HepG2 (cell line): ENCODE results near the gene ZDHHC9. TPM values are rescaled to one million over a fixed set of nuclear protein-coding genes. Genes with fewer than 3 reads are reported as not detected.

Source experiments
- ARNT2 ChIP-seq: sonication (generic); formaldehyde crosslinking; IDR thresholded peaks from 2 replicates; pipeline ENCODE4 v1.8.0; 2022; ENCODE audit warnings: mild to moderate bottlenecking, low read depth, missing genetic modification reagents, moderate library complexity
- ATF1 ChIP-seq: IDR thresholded peaks from 2 replicates; pipeline ENCODE4 v1.6.1; 2016; ENCODE audit warnings: mild to moderate bottlenecking, control low read depth
- CENPT ChIP-seq: sonication (generic); formaldehyde crosslinking; IDR thresholded peaks from 2 replicates; pipeline ENCODE4 v1.8.0; 2022; ENCODE audit warnings: low read depth, mild to moderate bottlenecking, moderate library complexity, missing genetic modification reagents
- ELF3 ChIP-seq: IDR thresholded peaks from 2 replicates; pipeline ENCODE4 v1.6.1; 2016; ENCODE audit warnings: missing genetic modification reagents, missing compliant biosample characterization
- FOXA1 ChIP-seq, 2 experiments: fragments of 450-650 bp in 1 of 2; sonication (generic) in 1 of 2; formaldehyde crosslinking in 1 of 2; IDR thresholded peaks; 2 replicates each; pipeline versions ENCODE4 v1.4.0 to v1.6.1; 2016 to 2020; ENCODE audit warnings: missing genetic modification reagents in 1 of 2
- GTF3A ChIP-seq: sonication (generic); formaldehyde crosslinking; conservative IDR thresholded peaks from 2 replicates; pipeline ENCODE4 v1.4.0; 2020; ENCODE audit warnings: mild to moderate bottlenecking, missing genetic modification reagents
- HIVEP1 ChIP-seq: sonication (generic); formaldehyde crosslinking; IDR thresholded peaks from 2 replicates; pipeline ENCODE4 v1.4.0; 2020; ENCODE audit warnings: mild to moderate bottlenecking, missing genetic modification reagents
- KDM5B ChIP-seq: sonication (generic); formaldehyde crosslinking; IDR thresholded peaks from 2 replicates; pipeline ENCODE4 v1.4.0; 2020; ENCODE audit warnings: missing genetic modification reagents, mild to moderate bottlenecking, borderline replicate concordance
- NFRKB ChIP-seq: fragments of 450-650 bp; IDR thresholded peaks from 2 replicates; pipeline ENCODE4 v1.6.1; 2017
- PHB2 ChIP-seq: fragments of 450-650 bp; IDR thresholded peaks from 2 replicates; pipeline ENCODE4 v1.6.1; 2018; ENCODE audit not compliant: partially characterized antibody
- PHF8 ChIP-seq: sonication (generic); formaldehyde crosslinking; IDR thresholded peaks from 2 replicates; pipeline ENCODE4 v1.5.0; 2020; ENCODE audit warnings: missing genetic modification reagents
- SRY ChIP-seq: sonication (generic); formaldehyde crosslinking; IDR thresholded peaks from 2 replicates; pipeline ENCODE4 v1.8.0; 2022; ENCODE audit warnings: mild to moderate bottlenecking, missing genetic modification reagents
- ZNF160 ChIP-seq: sonication (generic); formaldehyde crosslinking; IDR thresholded peaks from 2 replicates; pipeline ENCODE4 v1.8.0; 2022; ENCODE audit warnings: mild to moderate bottlenecking, inconsistent platforms, missing genetic modification reagents
- ZNF296 ChIP-seq: sonication (generic); formaldehyde crosslinking; conservative IDR thresholded peaks from 2 replicates; pipeline ENCODE4 v1.5.0; 2020; ENCODE audit warnings: mild to moderate bottlenecking, missing genetic modification reagents
- ZNF777 ChIP-seq: sonication (generic); formaldehyde crosslinking; IDR thresholded peaks from 2 replicates; pipeline ENCODE4 v1.4.0; 2020; ENCODE audit warnings: missing genetic modification reagents
- ZSCAN31 ChIP-seq: sonication (generic); formaldehyde crosslinking; IDR thresholded peaks from 2 replicates; pipeline ENCODE4 v1.5.0; 2020; ENCODE audit warnings: low read depth, mild to moderate bottlenecking, missing genetic modification reagents
- polyA plus RNA-seq, 8 experiments: library from polyadenylated mRNA; depleted of rRNA in 3 of 8; stranded (reverse) in 7 of 8; unstranded in 1 of 8; fragments of >200 nt; fragmentation: Illumina TruSeq in 4 of 8; extraction: Trizol in 4 of 8; gene quantifications; 2 replicates each; pipeline versions ENCODE4 v1.2.1 to v1.2.3, GENCODE V29; 2011 to 2016; ENCODE audit warnings: low read depth in 4 of 8, missing spikeins in 1 of 8, mixed read lengths in 1 of 8; ENCODE audit not compliant: insufficient read depth in 1 of 8
- total RNA-seq, 5 experiments: library from RNA; depleted of rRNA; stranded (reverse); fragments of >200 nt; fragmentation: Illumina TruSeq; extraction: Trizol; gene quantifications; 2 replicates each; pipeline ENCODE4 v1.2.3, GENCODE V29; 2016; ENCODE audit warnings: low read depth in 1 of 5
- TF ChIP-seq, protein P1 (sequence below): sonication (generic); formaldehyde crosslinking; IDR thresholded peaks from 2 replicates; pipeline ENCODE4 v1.5.0; 2020; ENCODE audit warnings: mild to moderate bottlenecking, missing genetic modification reagents
- TF ChIP-seq, protein P2 (sequence below): sonication (generic); formaldehyde crosslinking; conservative IDR thresholded peaks from 2 replicates; pipeline ENCODE4 v1.4.0; 2020; ENCODE audit warnings: missing genetic modification reagents
- TF ChIP-seq, protein P3 (sequence below): sonication (generic); formaldehyde crosslinking; IDR thresholded peaks from 2 replicates; pipeline ENCODE4 v1.8.1; 2023; ENCODE audit warnings: mild to moderate bottlenecking, inconsistent platforms, moderate library complexity, missing genetic modification reagents, borderline replicate concordance
- TF ChIP-seq, protein P4 (sequence below), 2 experiments: sonication (generic) in 1 of 2; formaldehyde crosslinking in 1 of 2; IDR thresholded peaks; 2 replicates each; pipeline versions ENCODE4 v1.6.1 to v1.9.0; 2014 to 2022; ENCODE audit warnings: antibody characterized with exemption in 1 of 2, borderline replicate concordance in 1 of 2, inconsistent platforms in 1 of 2, low read depth in 1 of 2, missing genetic modification reagents in 1 of 2

ZDHHC9 gene
- total and polyA plus RNA-seq, 2 of the 13 experiments (the other 11 are each of a cell fraction or from before 2014, with no cell fraction given), result 28.3 to 53.1 TPM

DNA sequence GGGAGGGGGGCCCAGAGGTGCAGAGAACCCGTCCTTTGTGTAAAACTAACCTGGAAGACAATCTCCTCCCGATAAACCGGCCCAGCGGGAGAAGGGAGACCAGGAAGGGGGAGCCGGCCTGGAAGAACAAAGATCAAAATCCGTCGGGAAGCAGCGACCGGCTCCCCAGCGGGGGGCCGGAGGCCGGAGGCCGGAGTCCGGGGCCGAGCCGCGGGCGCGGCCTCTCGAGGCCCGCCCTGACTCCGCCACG is 552 bp downstream of the ZDHHC9 start (continued):
- TF ChIP-seq, protein P1, sequence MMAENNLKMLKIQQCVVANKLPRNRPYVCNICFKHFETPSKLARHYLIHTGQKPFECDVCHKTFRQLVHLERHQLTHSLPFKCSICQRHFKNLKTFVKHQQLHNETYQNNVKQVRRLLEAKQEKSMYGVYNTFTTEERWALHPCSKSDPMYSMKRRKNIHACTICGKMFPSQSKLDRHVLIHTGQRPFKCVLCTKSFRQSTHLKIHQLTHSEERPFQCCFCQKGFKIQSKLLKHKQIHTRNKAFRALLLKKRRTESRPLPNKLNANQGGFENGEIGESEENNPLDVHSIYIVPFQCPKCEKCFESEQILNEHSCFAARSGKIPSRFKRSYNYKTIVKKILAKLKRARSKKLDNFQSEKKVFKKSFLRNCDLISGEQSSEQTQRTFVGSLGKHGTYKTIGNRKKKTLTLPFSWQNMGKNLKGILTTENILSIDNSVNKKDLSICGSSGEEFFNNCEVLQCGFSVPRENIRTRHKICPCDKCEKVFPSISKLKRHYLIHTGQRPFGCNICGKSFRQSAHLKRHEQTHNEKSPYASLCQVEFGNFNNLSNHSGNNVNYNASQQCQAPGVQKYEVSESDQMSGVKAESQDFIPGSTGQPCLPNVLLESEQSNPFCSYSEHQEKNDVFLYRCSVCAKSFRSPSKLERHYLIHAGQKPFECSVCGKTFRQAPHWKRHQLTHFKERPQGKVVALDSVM (CRISPR knock-in tag), result peak; percentile 86; the same call in 1 of the 2 replicates
- TF ChIP-seq ZNF777 (CRISPR knock-in tag) (no peak; the same call in 1 of the 2 replicates), ZNF160 (no peak), ATF1 (no peak), FOXA1 (IDR thresholded peaks at IDR 0.05) (no peak), FOXA1 (CRISPR knock-in tag; IDR thresholded peaks at IDR 0.05) (no peak), SRY (CRISPR knock-in tag) (no peak), CENPT (CRISPR knock-in tag) (no peak), ZNF296 (CRISPR knock-in tag) (no peak), GTF3A (CRISPR knock-in tag) (no peak), ELF3 (CRISPR knock-in tag) (0 out of 2 replicates have a peak, but pooled peaks have one; percentile 2), NFRKB (no peak), PHF8 (CRISPR knock-in tag) (peak; percentile 52), PHB2 (no peak), ZSCAN31 (CRISPR knock-in tag) (0 out of 2 replicates have a peak, but pooled peaks have one; percentile 16), ARNT2 (CRISPR knock-in tag) (0 out of 2 replicates have a peak, but pooled peaks have one; percentile 22), KDM5B (CRISPR knock-in tag) (0 out of 2 replicates have a peak, but pooled peaks have one; percentile 42), HIVEP1 (CRISPR knock-in tag) (no peak)
- TF ChIP-seq, protein P2, sequence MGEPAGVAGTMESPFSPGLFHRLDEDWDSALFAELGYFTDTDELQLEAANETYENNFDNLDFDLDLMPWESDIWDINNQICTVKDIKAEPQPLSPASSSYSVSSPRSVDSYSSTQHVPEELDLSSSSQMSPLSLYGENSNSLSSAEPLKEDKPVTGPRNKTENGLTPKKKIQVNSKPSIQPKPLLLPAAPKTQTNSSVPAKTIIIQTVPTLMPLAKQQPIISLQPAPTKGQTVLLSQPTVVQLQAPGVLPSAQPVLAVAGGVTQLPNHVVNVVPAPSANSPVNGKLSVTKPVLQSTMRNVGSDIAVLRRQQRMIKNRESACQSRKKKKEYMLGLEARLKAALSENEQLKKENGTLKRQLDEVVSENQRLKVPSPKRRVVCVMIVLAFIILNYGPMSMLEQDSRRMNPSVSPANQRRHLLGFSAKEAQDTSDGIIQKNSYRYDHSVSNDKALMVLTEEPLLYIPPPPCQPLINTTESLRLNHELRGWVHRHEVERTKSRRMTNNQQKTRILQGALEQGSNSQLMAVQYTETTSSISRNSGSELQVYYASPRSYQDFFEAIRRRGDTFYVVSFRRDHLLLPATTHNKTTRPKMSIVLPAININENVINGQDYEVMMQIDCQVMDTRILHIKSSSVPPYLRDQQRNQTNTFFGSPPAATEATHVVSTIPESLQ, result no peak
- TF ChIP-seq, protein P3, sequence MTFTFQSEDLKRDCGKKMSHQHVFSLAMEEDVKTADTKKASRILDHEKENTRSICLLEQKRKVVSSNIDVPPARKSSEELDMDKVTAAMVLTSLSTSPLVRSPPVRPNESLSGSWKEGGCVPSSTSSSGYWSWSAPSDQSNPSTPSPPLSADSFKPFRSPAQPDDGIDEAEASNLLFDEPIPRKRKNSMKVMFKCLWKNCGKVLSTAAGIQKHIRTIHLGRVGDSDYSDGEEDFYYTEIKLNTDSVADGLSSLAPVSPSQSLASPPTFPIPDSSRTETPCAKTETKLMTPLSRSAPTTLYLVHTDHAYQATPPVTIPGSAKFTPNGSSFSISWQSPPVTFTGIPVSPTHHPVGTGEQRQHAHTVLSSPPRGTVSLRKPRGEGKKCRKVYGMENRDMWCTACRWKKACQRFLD (CRISPR knock-in tag), result no peak
- TF ChIP-seq, protein P4, sequence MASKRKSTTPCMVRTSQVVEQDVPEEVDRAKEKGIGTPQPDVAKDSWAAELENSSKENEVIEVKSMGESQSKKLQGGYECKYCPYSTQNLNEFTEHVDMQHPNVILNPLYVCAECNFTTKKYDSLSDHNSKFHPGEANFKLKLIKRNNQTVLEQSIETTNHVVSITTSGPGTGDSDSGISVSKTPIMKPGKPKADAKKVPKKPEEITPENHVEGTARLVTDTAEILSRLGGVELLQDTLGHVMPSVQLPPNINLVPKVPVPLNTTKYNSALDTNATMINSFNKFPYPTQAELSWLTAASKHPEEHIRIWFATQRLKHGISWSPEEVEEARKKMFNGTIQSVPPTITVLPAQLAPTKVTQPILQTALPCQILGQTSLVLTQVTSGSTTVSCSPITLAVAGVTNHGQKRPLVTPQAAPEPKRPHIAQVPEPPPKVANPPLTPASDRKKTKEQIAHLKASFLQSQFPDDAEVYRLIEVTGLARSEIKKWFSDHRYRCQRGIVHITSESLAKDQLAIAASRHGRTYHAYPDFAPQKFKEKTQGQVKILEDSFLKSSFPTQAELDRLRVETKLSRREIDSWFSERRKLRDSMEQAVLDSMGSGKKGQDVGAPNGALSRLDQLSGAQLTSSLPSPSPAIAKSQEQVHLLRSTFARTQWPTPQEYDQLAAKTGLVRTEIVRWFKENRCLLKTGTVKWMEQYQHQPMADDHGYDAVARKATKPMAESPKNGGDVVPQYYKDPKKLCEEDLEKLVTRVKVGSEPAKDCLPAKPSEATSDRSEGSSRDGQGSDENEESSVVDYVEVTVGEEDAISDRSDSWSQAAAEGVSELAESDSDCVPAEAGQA (IDR thresholded peaks at IDR 0.05; ENCODE audit: low read depth), result no peak
- TF ChIP-seq, protein P4 (CRISPR knock-in tag; IDR thresholded peaks at IDR 0.05; ENCODE audit: borderline replicate concordance), result no peak
